PC-9 (cell line): ENCODE data around the gene ZNF337.

Experiments used
- EZH2 ChIP-seq: fragments of 200-600 bp; sonication (generic); IDR thresholded peaks from 2 replicates; pipeline ENCODE4 v1.8.0; 2017; ENCODE audit warnings: antibody characterized with exemption, low read depth
- TF ChIP-seq, protein P1 (sequence below): fragments of 200-600 bp; sonication (generic); conservative IDR thresholded peaks from 2 replicates; pipeline ENCODE4 v1.6.1; 2017; ENCODE audit warnings: mixed run types, antibody characterized with exemption, mild to moderate bottlenecking, moderate library complexity

DNA sequence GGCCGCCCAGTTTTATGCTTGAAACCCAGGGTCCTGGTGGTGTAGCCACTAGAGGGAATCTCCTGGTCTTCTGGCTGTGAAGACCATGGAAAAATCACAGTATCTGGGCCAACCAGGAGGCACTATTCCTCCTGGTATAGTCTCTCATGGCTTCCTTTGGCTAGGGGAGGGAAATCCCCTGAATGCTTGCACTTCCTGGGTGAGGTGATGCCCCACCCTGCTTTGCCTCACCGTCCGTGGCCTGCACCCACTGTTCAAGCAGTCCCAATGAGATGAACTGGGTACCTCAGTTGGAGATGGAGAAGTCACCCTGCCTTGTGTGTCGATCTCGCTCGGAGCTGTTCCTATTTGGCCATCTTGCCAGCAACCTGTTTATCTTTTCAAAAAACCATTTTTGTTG, 10.1 kb upstream of the ZNF337 start:
- TF ChIP-seq, protein P1, sequence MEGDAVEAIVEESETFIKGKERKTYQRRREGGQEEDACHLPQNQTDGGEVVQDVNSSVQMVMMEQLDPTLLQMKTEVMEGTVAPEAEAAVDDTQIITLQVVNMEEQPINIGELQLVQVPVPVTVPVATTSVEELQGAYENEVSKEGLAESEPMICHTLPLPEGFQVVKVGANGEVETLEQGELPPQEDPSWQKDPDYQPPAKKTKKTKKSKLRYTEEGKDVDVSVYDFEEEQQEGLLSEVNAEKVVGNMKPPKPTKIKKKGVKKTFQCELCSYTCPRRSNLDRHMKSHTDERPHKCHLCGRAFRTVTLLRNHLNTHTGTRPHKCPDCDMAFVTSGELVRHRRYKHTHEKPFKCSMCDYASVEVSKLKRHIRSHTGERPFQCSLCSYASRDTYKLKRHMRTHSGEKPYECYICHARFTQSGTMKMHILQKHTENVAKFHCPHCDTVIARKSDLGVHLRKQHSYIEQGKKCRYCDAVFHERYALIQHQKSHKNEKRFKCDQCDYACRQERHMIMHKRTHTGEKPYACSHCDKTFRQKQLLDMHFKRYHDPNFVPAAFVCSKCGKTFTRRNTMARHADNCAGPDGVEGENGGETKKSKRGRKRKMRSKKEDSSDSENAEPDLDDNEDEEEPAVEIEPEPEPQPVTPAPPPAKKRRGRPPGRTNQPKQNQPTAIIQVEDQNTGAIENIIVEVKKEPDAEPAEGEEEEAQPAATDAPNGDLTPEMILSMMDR, result no peak
- no peak for TF ChIP-seq EZH2
